GM21526 (cell line): ENCODE results near the gene RFC5.
"Not testable (repeated sequence)": the region's sequence is repeated elsewhere in the genome, so short reads cannot be mapped to it uniquely, and the experiment has no call there.

Experiments
- ATAC-seq: cut with Tn5 transposase; IDR thresholded peaks from one replicate; pipeline ENCODE4 v1.9.1; 2021; ENCODE audit warnings: moderate library complexity; ENCODE audit not compliant: unreplicated experiment, low FRiP score

The RFC5 gene

DNA sequence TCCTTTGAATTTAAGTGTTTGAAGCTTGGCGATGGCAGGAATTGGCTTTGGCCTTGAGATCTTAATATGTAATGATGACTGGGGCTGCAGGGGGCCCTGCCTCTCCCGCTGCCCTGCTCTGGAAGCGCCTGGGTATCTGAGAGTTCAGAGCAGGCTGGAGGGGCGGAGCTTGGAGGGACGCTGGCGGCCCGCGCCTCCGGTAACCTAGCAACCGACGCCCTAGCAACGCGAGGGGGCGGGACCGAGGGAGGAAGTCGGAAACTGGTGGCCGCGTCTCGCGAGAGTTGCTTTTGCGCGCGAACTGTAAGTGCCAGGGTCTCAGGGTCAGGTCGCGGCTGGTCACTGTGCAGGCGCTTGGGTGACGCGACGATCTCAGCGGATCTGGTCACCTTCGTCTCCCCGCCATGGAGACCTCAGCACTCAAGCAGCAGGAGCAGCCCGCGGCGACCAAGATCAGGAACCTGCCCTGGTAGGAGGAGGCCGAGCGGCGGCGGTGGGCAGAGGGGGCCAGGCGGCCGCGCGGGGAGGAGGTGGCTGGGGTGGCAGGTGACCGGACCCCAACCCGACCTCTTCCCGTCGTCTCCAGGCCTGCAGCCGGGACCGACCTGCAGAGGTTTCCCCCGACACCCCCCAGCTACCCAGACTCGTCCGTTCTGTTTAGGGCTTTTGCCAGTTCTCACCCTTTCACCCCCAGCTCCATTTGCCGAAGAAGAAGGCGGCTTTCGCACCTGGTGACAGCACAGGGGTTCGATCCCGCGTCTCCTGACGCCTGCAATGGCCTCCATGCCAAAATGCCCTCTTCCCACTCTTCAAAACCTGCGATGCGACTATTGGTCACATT is at the start of gene RFC5:
RFC5 (plus strand) TSS at position 280 of the 841 bp plus-strand sequence; CDS start at position 405, 125 bp downstream.
- peak; percentile 97 for ATAC-seq

- no peak for ATAC-seq
Observed at GRCh38 chr12:117967043-117967442, 49.5 kb upstream of the RFC5 start.

- no peak for ATAC-seq
Observed at GRCh38 chr12:117967512-117967911, 49.0 kb upstream of the RFC5 start.

GRCh38 chr12:117968151-117968789 is 48.2 kb upstream of the RFC5 start:
- no peak for ATAC-seq

DNA sequence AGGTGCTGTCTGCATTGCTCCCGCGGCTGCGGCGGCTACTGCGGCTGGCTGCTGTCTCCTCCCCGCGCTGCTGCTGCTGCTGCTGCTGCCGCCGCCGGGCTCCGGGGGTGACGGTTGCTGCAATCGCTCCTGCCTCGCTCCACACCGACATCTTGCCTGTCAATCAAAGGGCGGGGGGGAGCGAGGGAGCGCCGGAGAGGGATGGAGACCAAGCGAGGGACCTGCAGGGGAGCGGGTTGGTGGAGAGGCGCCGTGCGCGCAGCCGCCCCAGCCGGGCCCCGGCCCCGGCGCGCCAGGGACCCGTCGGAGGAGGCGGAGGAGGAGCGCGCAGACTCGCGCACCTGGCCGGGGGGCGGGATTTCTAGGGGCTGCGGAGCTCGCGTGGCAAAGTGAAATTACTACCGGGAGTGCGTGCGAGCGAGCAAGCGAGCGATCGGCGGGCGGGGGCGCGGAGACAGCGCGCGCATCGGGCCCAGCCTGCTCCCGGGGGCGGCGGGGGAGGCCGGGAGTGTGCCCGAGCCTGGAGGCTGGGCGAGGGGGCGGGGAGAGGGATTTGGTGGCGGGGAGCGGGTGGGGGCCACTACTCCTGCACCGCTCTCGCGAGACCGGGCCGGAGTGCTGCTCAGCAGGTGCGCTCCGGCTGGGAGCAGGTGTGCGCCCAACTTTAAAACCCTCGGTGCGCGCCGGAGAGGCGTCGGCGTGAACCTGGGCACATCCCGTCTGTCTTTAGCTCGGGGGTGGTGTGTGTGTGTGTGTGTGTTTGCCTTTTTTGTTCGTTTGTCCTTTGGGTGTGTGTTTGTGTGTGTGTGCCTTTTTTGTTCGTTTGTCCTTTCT is 47.5 kb upstream of the RFC5 start, which contains the start of gene KSR2:
KSR2 (minus strand) TSS at position 165 of the 834 bp plus-strand sequence. CDS start 735 bp downstream, outside the sequence.
- peak; percentile 89 for ATAC-seq

GRCh38 chr12:117970334-117970733 is 46.2 kb upstream of the RFC5 start:
- ATAC-seq = no peak

DNA sequence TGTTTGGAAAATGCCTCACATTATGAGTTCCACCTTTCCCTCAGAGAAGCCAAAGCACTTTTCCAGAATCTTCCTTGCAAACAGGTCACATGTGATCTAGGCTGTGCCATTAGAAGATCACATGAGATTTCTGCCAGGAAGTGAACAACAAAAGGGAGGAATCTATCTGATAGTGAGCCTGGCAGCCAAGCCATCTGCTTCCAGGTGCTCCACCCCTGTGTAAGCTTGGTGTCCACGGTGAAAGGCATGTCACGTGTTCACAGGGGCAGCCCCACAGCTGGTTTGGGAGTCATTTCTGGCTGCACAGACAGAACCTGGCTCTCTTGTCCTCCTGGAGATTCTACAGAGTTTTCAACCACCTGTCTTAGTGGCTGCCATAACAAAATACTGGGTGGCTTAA is 44.2 kb upstream of the RFC5 start:
- ATAC-seq = no peak

DNA sequence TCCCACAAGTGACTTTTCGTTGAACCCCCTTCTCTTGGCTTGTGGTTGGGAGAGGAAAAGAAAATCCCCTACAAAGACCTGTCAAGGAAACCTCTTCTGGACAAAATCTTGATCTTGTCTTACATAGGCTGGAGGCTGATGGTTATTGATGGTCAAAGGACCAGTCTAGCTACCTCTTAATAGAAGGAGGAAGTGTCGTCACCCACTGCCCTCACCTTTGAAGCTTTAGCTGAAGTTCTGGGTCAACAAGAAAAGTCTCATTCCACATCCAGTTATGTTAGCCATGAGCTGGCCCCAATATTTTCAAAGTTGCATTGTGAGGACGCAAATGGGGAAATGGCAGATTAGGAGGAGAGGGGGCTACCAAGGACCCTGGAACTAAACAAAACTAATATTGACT is 41.5 kb upstream of the RFC5 start:
- ATAC-seq = no peak

- no peak for ATAC-seq
Observed at GRCh38 chr12:117977373-117977772, 39.1 kb upstream of the RFC5 start.

DNA sequence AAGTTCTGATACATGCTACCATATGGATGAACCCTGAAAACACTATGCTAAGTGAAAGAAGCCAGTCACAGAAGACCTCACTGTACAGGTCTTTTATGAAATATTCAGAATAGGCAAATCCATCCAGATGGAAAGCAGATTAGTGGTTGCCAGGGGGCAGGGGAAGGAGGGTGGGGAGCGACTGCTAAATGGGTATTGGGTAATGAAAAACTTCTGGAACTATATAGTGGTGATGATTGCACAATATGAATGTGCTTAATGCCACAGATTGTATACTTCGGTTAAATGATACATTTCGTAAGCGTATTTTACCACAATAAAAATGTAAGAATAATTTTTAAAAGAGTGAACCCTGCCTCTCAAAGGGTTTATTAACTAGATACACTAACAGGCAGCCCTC is 35.9 kb upstream of the RFC5 start:
- no peak for ATAC-seq

- no peak for ATAC-seq
Observed at GRCh38 chr12:117981267-117981666, 35.2 kb upstream of the RFC5 start.

DNA sequence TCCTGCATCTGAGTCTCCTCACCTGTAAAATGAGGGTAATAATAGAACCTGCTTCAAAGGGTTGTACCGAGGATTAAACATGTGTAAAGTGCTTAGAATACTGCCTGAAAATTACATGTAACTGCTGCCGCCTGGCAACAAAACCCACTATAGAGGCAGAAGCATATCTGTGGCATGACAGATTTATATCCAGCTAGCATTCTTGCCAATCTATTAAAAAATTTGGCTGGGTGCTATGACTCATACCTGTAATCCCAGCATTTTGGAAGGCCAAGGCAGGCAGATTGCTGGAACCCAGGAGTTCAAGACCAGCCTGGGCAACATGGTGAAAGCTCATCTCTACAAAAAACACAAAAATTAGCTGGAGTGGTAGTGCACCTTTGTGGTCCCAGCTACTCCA is 31.3 kb upstream of the RFC5 start:
- no peak for ATAC-seq

GRCh38 chr12:117986705-117987469 is 29.6 kb upstream of the RFC5 start:
- ATAC-seq = no peak

GRCh38 chr12:117994551-117995438 is 21.7 kb upstream of the RFC5 start:
- ATAC-seq = no peak

- no peak for ATAC-seq
Observed at GRCh38 chr12:117998719-117999118, 17.8 kb upstream of the RFC5 start.

GRCh38 chr12:117999806-118000205 is 16.7 kb upstream of the RFC5 start:
- not testable (repeated sequence) for ATAC-seq

DNA sequence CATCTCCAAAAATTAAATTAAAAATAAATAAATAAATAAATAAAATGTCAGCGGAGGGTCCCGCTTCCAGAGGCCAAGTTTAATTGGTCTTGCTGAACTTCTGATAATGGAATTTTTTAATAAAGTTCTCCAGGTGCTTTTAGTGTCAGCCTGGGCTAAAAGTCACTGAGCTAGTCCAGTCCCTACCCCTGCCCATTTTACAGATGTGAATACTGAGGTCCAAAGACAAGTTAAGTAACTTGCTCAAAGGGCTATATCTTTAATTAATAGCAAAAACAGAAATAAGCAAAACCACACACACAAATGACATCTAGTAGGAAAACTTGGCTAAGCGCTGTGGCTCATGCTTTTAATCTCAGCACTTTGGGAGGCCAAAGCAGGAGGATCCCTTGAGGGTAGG is 5.6 kb upstream of the RFC5 start:
- ATAC-seq = no peak

DNA sequence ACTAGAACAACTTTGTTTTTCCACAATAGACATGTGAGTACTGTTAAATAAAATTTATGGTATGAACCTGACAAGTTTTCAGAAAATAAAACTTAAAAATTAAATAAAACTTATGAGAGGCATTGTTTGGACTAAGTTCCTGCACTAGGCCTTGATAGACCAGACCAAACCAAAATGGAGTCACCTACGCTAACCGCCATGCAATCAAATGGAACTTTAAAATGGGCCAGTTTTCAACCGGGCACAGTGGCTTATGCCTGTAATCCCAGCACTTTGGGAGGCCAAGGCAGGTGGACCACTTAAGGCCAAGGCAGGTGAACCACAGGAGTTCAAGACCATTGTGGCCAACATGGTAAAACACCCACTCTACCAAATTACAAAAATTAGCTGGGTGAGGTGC is 5.1 kb upstream of the RFC5 start:
- no peak for ATAC-seq

GRCh38 chr12:118011961-118012360 is 4.5 kb upstream of the RFC5 start:
- ATAC-seq = no peak
